OCI-LY7 (cell line): ENCODE measurements around the gene NFATC1.

Experiments used
- CTCF ChIP-seq: fragments of 200-600 bp; sonication (generic); conservative IDR thresholded peaks from 2 replicates; pipeline ENCODE4 v1.5.1; 2014; ENCODE audit warnings: mild to moderate bottlenecking, antibody characterized with exemption, low read length, moderate library complexity, mixed read lengths
- EZH2phosphoT487 ChIP-seq: fragments of 200-600 bp; sonication (generic); IDR thresholded peaks from 2 replicates; pipeline ENCODE4 v1.6.1; 2018; ENCODE audit warnings: low read depth, borderline replicate concordance, mild to moderate bottlenecking, mixed run types, antibody characterized with exemption, low read length, moderate library complexity, mixed read lengths

- TF ChIP-seq CTCF (no peak), EZH2phosphoT487 (no peak)
These were observed 5.9 kb downstream of the NFATC1 start for GRCh38 chr18:79401494-79402208.
